Gastroesophageal sphincter (tissue), 3 donors: ENCODE measurements around the gene MINDY4.

Experiments used
- CTCF ChIP-seq, 4 experiments: fragments of 200-600 bp in 2 of 4; fragments of 450-650 bp in 2 of 4; sonication (generic) in 1 of 4; IDR thresholded peaks; one replicate each; pipeline ENCODE4 v1.5.1; 2017 to 2019; ENCODE audit warnings: antibody characterized with exemption in 4 of 4, mild to moderate bottlenecking in 2 of 4, moderate library complexity in 2 of 4
- EP300 ChIP-seq: sonication (generic); formaldehyde crosslinking; IDR thresholded peaks from one replicate; pipeline ENCODE4 v1.6.1; 2017; ENCODE audit warnings: antibody characterized with exemption, mild to moderate bottlenecking
- POLR2A ChIP-seq, 2 donors: fragments of 450-650 bp; IDR thresholded peaks; one replicate each; pipeline ENCODE4 v1.6.1; 2017; ENCODE audit warnings: antibody characterized with exemption in 2 of 2, mild to moderate bottlenecking in 2 of 2, moderate library complexity in 1 of 2

- TF ChIP-seq CTCF (IDR thresholded peaks at IDR 0.05) (no peak), POLR2A (IDR thresholded peaks at IDR 0.05) (no peak), EP300 (no peak)
Observed at GRCh38 chr7:30863706-30864035, 92.5 kb downstream of the MINDY4 start.
